Smooth muscle cell (in vitro differentiated cells): ENCODE results near the gene SLC9A8. TPM values are rescaled to one million over a fixed set of nuclear protein-coding genes. Genes with fewer than 3 reads are reported as not detected.

Experiments
- DNase-seq: peaks from one replicate; lab custom pipeline; 2025; ENCODE audit not compliant: unreplicated experiment; lab: John Stamatoyannopoulos, UW
- H2AFZ ChIP-seq: fragments of 200-600 bp; sonication (generic); 2 replicates; pipeline ENCODE4 v1.6.0; 2016; ENCODE audit warnings: antibody characterized with exemption, low read depth, mild to moderate bottlenecking
- H3F3A ChIP-seq: fragments of 200-600 bp; sonication (generic); 2 replicates; pipeline ENCODE4 v1.6.0; 2017; ENCODE audit warnings: antibody characterized with exemption, low read depth
- H3K27ac ChIP-seq: fragments of 200-600 bp; sonication (generic); 2 replicates; pipeline ENCODE4 v1.5.1; 2016; ENCODE audit warnings: low read depth, mild to moderate bottlenecking
- H3K27me3 ChIP-seq: fragments of 200-600 bp; sonication (generic); 2 replicates; pipeline ENCODE4 v1.6.1; 2016; ENCODE audit warnings: low read depth, mild to moderate bottlenecking
- H3K36me3 ChIP-seq: fragments of 200-600 bp; sonication (generic); 2 replicates; pipeline ENCODE4 v1.5.1; 2016; ENCODE audit warnings: low read depth
- H3K4me1 ChIP-seq: fragments of 200-600 bp; sonication (generic); 2 replicates; pipeline ENCODE4 v1.5.1; 2016; ENCODE audit warnings: low read depth
- H3K4me2 ChIP-seq: fragments of 200-600 bp; sonication (generic); 2 replicates; pipeline ENCODE4 v1.6.0; 2016; ENCODE audit warnings: mild to moderate bottlenecking
- H3K4me3 ChIP-seq: fragments of 200-600 bp; sonication (generic); 2 replicates; pipeline ENCODE4 v1.5.1; 2016; ENCODE audit warnings: mild to moderate bottlenecking
- H3K79me2 ChIP-seq: fragments of 200-600 bp; sonication (generic); 2 replicates; pipeline ENCODE4 v1.6.0; 2016; ENCODE audit warnings: low read depth, mild to moderate bottlenecking
- H3K9ac ChIP-seq: fragments of 200-600 bp; sonication (generic); 2 replicates; pipeline ENCODE4 v1.6.0; 2016; ENCODE audit warnings: low read depth
- H3K9me3 ChIP-seq: fragments of 200-600 bp; sonication (generic); replicated peaks from 2 replicates; pipeline ENCODE4 v1.5.1; 2016; ENCODE audit warnings: low read depth
- H4K20me1 ChIP-seq: fragments of 200-600 bp; sonication (generic); 2 replicates; pipeline ENCODE4 v1.6.0; 2016; ENCODE audit warnings: low read depth
- WGBS: methylation state at CpG from one replicate; pipeline ENCODE4 v1.1.7; 2016; ENCODE audit warnings: low lambda C conversion rate; 5-methylcytosine and 5-hydroxymethylcytosine counted together
- polyA plus RNA-seq: library from polyadenylated mRNA; unstranded; fragments of >200 nt; fragmentation: Nextera tagmentation; extraction: Ambion mirVana; gene quantifications from 2 replicates; pipeline ENCODE4 v1.2.1, GENCODE V29; 2016
- total RNA-seq: library from RNA; depleted of rRNA; stranded (reverse); fragments of >200 nt; gene quantifications from 2 replicates; pipeline ENCODE4 v1.2.3, GENCODE V29; 2014
- TF ChIP-seq, protein P1 (sequence below): fragments of 200-600 bp; sonication (generic); IDR thresholded peaks from 2 replicates; pipeline ENCODE4 v1.5.1; 2017; ENCODE audit warnings: borderline replicate concordance, mild to moderate bottlenecking, antibody characterized with exemption; ENCODE audit not compliant: insufficient read depth, poor library complexity, severe bottlenecking

Gene SLC9A8
- total and polyA plus RNA-seq, 2 experiments from 2014 or later = 2.2 to 4.5 TPM

DNA sequence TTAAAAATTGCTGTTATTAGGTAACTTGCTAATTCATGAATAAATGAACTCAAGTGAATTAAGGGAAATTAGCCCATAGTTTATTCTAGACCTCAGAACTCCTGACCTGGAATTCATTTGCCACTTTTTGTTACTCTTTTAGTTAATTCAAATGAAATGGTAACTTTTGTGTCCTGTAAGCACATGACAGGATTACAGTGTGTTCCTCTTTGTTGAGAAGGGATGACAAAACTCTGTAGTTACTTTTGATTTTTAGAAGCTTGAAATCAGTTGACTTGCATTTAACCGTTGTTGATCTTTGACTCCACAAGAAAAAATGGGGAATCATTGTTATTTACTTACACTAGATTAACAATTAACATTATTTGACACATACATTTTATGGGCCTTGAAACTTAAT is 6.2 kb downstream of the SLC9A8 start:
- Histone ChIP-seq H3K4me1 (peaks cover 13% of the 10 kb centered on the region), H4K20me1 (no peaks in the 10 kb centered on the region), H3K4me2 (no peak overlapping the region), H3K9me3 (no peaks in the 10 kb centered on the region), H3K4me3 (no peak overlapping the region), H3K79me2 (no peaks in the 10 kb centered on the region), H3K27ac (no peak overlapping the region), H3K27me3 (no peaks in the 10 kb centered on the region), H2AFZ (no peak overlapping the region), H3K36me3 (peaks cover 4% of the 10 kb centered on the region), H3F3A (peaks cover 9% of the 10 kb centered on the region), H3K9ac (no peak overlapping the region)
- no peak for DNase-seq
- TF ChIP-seq, protein P1, sequence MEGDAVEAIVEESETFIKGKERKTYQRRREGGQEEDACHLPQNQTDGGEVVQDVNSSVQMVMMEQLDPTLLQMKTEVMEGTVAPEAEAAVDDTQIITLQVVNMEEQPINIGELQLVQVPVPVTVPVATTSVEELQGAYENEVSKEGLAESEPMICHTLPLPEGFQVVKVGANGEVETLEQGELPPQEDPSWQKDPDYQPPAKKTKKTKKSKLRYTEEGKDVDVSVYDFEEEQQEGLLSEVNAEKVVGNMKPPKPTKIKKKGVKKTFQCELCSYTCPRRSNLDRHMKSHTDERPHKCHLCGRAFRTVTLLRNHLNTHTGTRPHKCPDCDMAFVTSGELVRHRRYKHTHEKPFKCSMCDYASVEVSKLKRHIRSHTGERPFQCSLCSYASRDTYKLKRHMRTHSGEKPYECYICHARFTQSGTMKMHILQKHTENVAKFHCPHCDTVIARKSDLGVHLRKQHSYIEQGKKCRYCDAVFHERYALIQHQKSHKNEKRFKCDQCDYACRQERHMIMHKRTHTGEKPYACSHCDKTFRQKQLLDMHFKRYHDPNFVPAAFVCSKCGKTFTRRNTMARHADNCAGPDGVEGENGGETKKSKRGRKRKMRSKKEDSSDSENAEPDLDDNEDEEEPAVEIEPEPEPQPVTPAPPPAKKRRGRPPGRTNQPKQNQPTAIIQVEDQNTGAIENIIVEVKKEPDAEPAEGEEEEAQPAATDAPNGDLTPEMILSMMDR = no peak
- 93% methylated on average over 1 of the region's 1 CpG for WGBS

DNA sequence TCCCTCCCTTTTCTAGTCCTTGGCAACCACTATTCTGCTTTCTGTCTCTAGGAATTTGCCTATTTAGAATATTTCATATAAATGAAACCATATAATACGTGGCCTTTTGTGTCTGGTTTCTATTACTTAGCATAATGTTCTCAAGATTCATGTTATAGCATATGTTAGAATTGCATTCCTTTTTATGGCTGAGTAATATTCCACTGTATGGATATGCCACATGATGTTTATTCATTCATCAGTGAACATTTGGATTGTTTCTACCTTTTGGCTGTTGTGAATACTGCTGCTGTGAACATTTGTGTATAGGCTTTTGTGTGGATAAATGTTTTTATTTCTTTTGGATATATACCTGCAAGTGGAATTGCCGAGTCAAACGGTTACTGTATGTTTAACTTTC is 7.1 kb downstream of the SLC9A8 start:
- Histone ChIP-seq H4K20me1 (no peaks in the 10 kb centered on the region), H3K79me2 (no peaks in the 10 kb centered on the region), H3K27ac (no peak overlapping the region), H3K9ac (no peak overlapping the region), H3K4me3 (no peak overlapping the region), H3K27me3 (no peaks in the 10 kb centered on the region), H3K9me3 (no peaks in the 10 kb centered on the region), H3F3A (peaks cover 9% of the 10 kb centered on the region), H3K4me1 (peaks cover 20% of the 10 kb centered on the region), H3K4me2 (no peak overlapping the region), H2AFZ (no peak overlapping the region), H3K36me3 (peaks cover 4% of the 10 kb centered on the region)
- DNase-seq = no peak
- TF ChIP-seq, protein P1 = no peak
- WGBS = 100% methylated on average over 3 of the region's 3 CpGs

DNA sequence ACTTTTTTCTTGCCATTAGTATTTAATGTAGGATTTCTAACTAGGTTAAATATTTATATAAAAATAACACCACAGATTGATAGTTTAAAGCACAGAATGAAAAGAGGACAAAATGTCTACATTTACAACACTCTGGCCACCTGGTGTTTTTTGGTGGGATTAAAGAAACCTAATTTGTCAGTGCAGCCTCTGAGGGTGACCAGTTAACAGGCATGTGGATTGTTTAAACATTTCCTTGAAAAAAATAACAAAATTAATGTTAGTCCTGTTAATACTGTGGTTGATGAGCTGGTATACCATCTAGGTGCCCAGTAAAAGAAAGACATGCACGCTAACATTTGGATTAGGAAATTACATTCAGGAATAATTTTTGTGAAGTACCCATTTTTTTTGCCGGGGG is 8.8 kb downstream of the SLC9A8 start:
- 71% methylated on average over 2 of the region's 2 CpGs for WGBS
- H3K4me3 ChIP-seq = no peak overlapping the region
- DNase-seq = no peak
- H3K4me2 ChIP-seq = peak overlapping the region; percentile 52
- no peaks in the 10 kb centered on the region for H3K9me3 ChIP-seq
- H3K4me1 ChIP-seq = peaks cover 20% of the 10 kb centered on the region
- peak overlapping the region; percentile 99 for H3K27ac ChIP-seq
- peak overlapping the region; percentile 59 for H3K9ac ChIP-seq
- peaks cover 9% of the 10 kb centered on the region for H3F3A ChIP-seq
- TF ChIP-seq, protein P1 = no peak
- H4K20me1 ChIP-seq = no peaks in the 10 kb centered on the region
- no peaks in the 10 kb centered on the region for H3K79me2 ChIP-seq
- no peak overlapping the region for H2AFZ ChIP-seq
- H3K36me3 ChIP-seq = peaks cover 4% of the 10 kb centered on the region
- no peaks in the 10 kb centered on the region for H3K27me3 ChIP-seq

DNA sequence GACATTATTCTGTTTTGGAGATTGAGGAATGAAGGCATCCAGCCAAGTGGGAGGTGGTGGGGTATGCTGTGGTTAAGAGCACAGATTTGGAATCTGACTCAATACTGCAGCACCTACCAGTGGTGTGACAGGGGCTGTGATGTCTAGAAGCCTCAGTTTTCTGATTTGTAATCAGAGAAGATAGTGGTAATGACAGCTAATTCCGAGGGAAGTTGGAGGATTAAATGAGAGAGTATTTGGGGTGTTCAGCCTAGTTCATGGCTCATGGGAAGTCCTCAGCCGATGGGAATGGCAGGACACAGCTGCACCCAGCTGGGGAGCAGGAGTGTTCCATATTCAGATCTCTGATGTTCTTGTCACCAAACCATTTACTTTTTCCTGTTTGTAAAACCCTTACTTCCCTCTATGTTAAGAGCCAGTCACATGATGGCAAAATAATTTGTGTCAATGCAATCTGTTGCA is 9.3 kb downstream of the SLC9A8 start:
- H3K9me3 ChIP-seq = no peaks in the 10 kb centered on the region
- no peak overlapping the region for H2AFZ ChIP-seq
- peaks cover 4% of the 10 kb centered on the region for H3K36me3 ChIP-seq
- H3K4me1 ChIP-seq = peaks cover 20% of the 10 kb centered on the region
- TF ChIP-seq, protein P1 = no peak
- peak overlapping the region; percentile 52 for H3K4me2 ChIP-seq
- DNase-seq = no peak
- H3K27ac ChIP-seq = peak overlapping the region; percentile 99
- peak overlapping the region; percentile 59 for H3K9ac ChIP-seq
- no peaks in the 10 kb centered on the region for H3K79me2 ChIP-seq
- no peaks in the 10 kb centered on the region for H4K20me1 ChIP-seq
- 26% methylated on average over 2 of the region's 2 CpGs for WGBS
- H3K4me3 ChIP-seq = no peak overlapping the region
- H3K27me3 ChIP-seq = no peaks in the 10 kb centered on the region
- peaks cover 9% of the 10 kb centered on the region for H3F3A ChIP-seq
